WTC11 (cell line): ENCODE results near the gene IGLL5.
"Not testable (repeated sequence)": the region's sequence is repeated elsewhere in the genome, so short reads cannot be mapped to it uniquely, and the experiment has no call there.

ENCODE experiments used
- ATF1 ChIP-seq: sonication (generic); formaldehyde crosslinking; IDR thresholded peaks from 2 replicates; pipeline ENCODE4 v1.8.1; 2023; ENCODE audit warnings: mild to moderate bottlenecking, moderate library complexity, missing genetic modification reagents
- CTCF ChIP-seq: fragments of 200-600 bp; IDR thresholded peaks from 2 replicates; pipeline ENCODE4 v1.8.0; 2022; ENCODE audit warnings: antibody characterized with exemption
- E2F5 ChIP-seq: sonication (generic); formaldehyde crosslinking; IDR thresholded peaks from 2 replicates; pipeline ENCODE4 v1.8.1; 2022; ENCODE audit warnings: mild to moderate bottlenecking, moderate library complexity, missing genetic modification reagents
- ETV6 ChIP-seq: sonication (generic); formaldehyde crosslinking; IDR thresholded peaks from 2 replicates; pipeline ENCODE4 v1.8.1; 2022; ENCODE audit warnings: mild to moderate bottlenecking, missing genetic modification reagents
- FOXP1 ChIP-seq: sonication (generic); formaldehyde crosslinking; IDR thresholded peaks from 2 replicates; pipeline ENCODE4 v1.8.0; 2022; ENCODE audit warnings: missing genetic modification reagents, mild to moderate bottlenecking, moderate library complexity, borderline replicate concordance
- HMGXB4 ChIP-seq: sonication (generic); formaldehyde crosslinking; IDR thresholded peaks from 2 replicates; pipeline ENCODE4 v1.8.1; 2023; ENCODE audit warnings: mild to moderate bottlenecking, moderate library complexity, missing genetic modification reagents
- NR2C2 ChIP-seq: sonication (generic); formaldehyde crosslinking; IDR thresholded peaks from 2 replicates; pipeline ENCODE4 v1.8.0; 2022; ENCODE audit warnings: mild to moderate bottlenecking, missing genetic modification reagents
- SMAD3 ChIP-seq: sonication (generic); formaldehyde crosslinking; IDR thresholded peaks from 2 replicates; pipeline ENCODE4 v1.8.0; 2022; ENCODE audit warnings: missing genetic modification reagents, mild to moderate bottlenecking, borderline replicate concordance
- USF2 ChIP-seq: sonication (generic); formaldehyde crosslinking; IDR thresholded peaks from 2 replicates; pipeline ENCODE4 v1.8.1; 2023; ENCODE audit warnings: mild to moderate bottlenecking, missing genetic modification reagents, moderate library complexity

- not testable (repeated sequence) for TF ChIP-seq NR2C2; E2F5; FOXP1 (CRISPR knock-in tag); USF2 (CRISPR knock-in tag); ETV6; CTCF; SMAD3 (CRISPR knock-in tag); HMGXB4 (CRISPR knock-in tag); ATF1
These were observed 34.7 kb downstream of the IGLL5 start for GRCh38 chr22:22922092-22922953.
